GM13976 (cell line): ENCODE measurements around the gene EEF1AKMT3.
"Not testable (repeated sequence)": the region's sequence is repeated elsewhere in the genome, so short reads cannot be mapped to it uniquely, and the experiment has no call there.

Experiments
- DNase-seq: peaks from one replicate; pipeline ENCODE4 v3.0.0; 2012; ENCODE audit warnings: low spot score
- CTCF ChIP-seq: IDR thresholded peaks from 2 replicates; pipeline ENCODE4 v1.5.1; 2012; ENCODE audit warnings: borderline replicate concordance, mild to moderate bottlenecking; ENCODE audit not compliant: insufficient read depth; ENCODE audit errors: extremely low read depth, missing control alignments, control extremely low read depth
- in situ Hi-C: fragments of 300-500 bp; cut with MboI; formaldehyde crosslinking; loops from one replicate; pipeline ENCODE4 v1.12.0; 2022; ENCODE audit warnings: low sequenced_read_pairs, mixed read lengths, inconsistent platforms; ENCODE audit not compliant: unreplicated experiment

EEF1AKMT3 gene

GRCh38 chr12:57816855-57817151, 44.4 kb downstream of the EEF1AKMT3 start:
- TF ChIP-seq CTCF = no peak
- no peak for DNase-seq
- in situ Hi-C loops = no loop called here

- TF ChIP-seq CTCF = no peak
- no peak for DNase-seq
- in situ Hi-C loops = no loop called here
Measured at GRCh38 chr12:57817261-57817989, 45.0 kb downstream of the EEF1AKMT3 start.

- in situ Hi-C loops, DNase-seq: not testable (repeated sequence)
Measured at GRCh38 chr12:57817990-57818331, 45.5 kb downstream of the EEF1AKMT3 start.

GRCh38 chr12:57820119-57820518, 47.7 kb downstream of the EEF1AKMT3 start:
- DNase-seq, in situ Hi-C loops: not testable (repeated sequence)

- in situ Hi-C loops = not testable (repeated sequence)
Measured at GRCh38 chr12:57821015-57821414, 48.6 kb downstream of the EEF1AKMT3 start.

GRCh38 chr12:57821474-57822214, 49.2 kb downstream of the EEF1AKMT3 start:
- no peak for TF ChIP-seq CTCF
- in situ Hi-C loops = no loop called here
- DNase-seq = no peak

More at GRCh38 chr12:57821015-57821414, 48.6 kb downstream of the EEF1AKMT3 start:
- not testable (repeated sequence) for DNase-seq

GRCh38 chr12:57822392-57823130, 50.1 kb downstream of the EEF1AKMT3 start:
- in situ Hi-C loops = no loop called here
- DNase-seq = no peak
- no peak for TF ChIP-seq CTCF
